Adrenal gland (tissue), 5 donors: ENCODE results near the gene APOL2.

Source experiments
- POLR2A ChIP-seq, 2 donors: fragments of 450-650 bp; IDR thresholded peaks; one replicate each; pipeline ENCODE4 v1.6.1; 2017; ENCODE audit warnings: antibody characterized with exemption in 2 of 2, mild to moderate bottlenecking in 2 of 2, moderate library complexity in 1 of 2
- TF ChIP-seq, protein P1 (sequence below), 6 experiments: fragments of 450-650 bp in 4 of 6; fragments of 200-600 bp in 2 of 6; sonication (generic) in 1 of 6; IDR thresholded peaks; 1 replicate in 5 of 6; 2 replicates in 1 of 6; pipeline versions ENCODE4 v1.5.1 to v1.8.0; 2016 to 2021; ENCODE audit warnings: antibody characterized with exemption in 6 of 6, mild to moderate bottlenecking in 2 of 6, moderate library complexity in 1 of 6
- donor health status: DM: no; HTN: no; CAD: no.

GRCh38 chr22:36252754-36253522, 13.6 kb upstream of the APOL2 start, which contains the start of gene APOL1:
- TF ChIP-seq POLR2A (IDR thresholded peaks at IDR 0.05) = peak in 1 of 2 donors; percentile 45
- TF ChIP-seq, protein P1, sequence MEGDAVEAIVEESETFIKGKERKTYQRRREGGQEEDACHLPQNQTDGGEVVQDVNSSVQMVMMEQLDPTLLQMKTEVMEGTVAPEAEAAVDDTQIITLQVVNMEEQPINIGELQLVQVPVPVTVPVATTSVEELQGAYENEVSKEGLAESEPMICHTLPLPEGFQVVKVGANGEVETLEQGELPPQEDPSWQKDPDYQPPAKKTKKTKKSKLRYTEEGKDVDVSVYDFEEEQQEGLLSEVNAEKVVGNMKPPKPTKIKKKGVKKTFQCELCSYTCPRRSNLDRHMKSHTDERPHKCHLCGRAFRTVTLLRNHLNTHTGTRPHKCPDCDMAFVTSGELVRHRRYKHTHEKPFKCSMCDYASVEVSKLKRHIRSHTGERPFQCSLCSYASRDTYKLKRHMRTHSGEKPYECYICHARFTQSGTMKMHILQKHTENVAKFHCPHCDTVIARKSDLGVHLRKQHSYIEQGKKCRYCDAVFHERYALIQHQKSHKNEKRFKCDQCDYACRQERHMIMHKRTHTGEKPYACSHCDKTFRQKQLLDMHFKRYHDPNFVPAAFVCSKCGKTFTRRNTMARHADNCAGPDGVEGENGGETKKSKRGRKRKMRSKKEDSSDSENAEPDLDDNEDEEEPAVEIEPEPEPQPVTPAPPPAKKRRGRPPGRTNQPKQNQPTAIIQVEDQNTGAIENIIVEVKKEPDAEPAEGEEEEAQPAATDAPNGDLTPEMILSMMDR (IDR thresholded peaks at IDR 0.05) = no peak
